SKM-1 (cell line): ENCODE data around the gene TAGAP.

Source experiments
- DNase-seq: peaks from one replicate; lab custom pipeline; 2025; ENCODE audit not compliant: unreplicated experiment; lab: John Stamatoyannopoulos, UW

The TAGAP gene

GRCh38 chr6:159071843-159072769, 27.3 kb upstream of the TAGAP start:
- no peak for DNase-seq

GRCh38 chr6:159068904-159069578, 24.2 kb upstream of the TAGAP start:
- DNase-seq, result no peak

GRCh38 chr6:159067334-159067733, 22.5 kb upstream of the TAGAP start:
- no peak for DNase-seq

- no peak for DNase-seq
Measured at GRCh38 chr6:159066483-159066882, 21.7 kb upstream of the TAGAP start.

- no peak for DNase-seq
Measured at GRCh38 chr6:159065759-159066329, 21.1 kb upstream of the TAGAP start.

GRCh38 chr6:159065091-159065490, 20.3 kb upstream of the TAGAP start:
- no peak for DNase-seq

- DNase-seq, result no peak
Measured at GRCh38 chr6:159064477-159064876, 19.7 kb upstream of the TAGAP start.

GRCh38 chr6:159063549-159063948, 18.8 kb upstream of the TAGAP start:
- no peak for DNase-seq

GRCh38 chr6:159062976-159063375, 18.2 kb upstream of the TAGAP start:
- peak; percentile 62 for DNase-seq

- DNase-seq, result peak; percentile 60
Measured at GRCh38 chr6:159062564-159062945, 17.8 kb upstream of the TAGAP start.

GRCh38 chr6:159061805-159062563, 17.2 kb upstream of the TAGAP start:
- peak; percentile 67 for DNase-seq

- DNase-seq, result no peak
Measured at GRCh38 chr6:159061146-159061545, 16.4 kb upstream of the TAGAP start.

- no peak for DNase-seq
Measured at GRCh38 chr6:159059885-159060506, 15.2 kb upstream of the TAGAP start.

GRCh38 chr6:159059141-159059540, 14.3 kb upstream of the TAGAP start:
- no peak for DNase-seq

GRCh38 chr6:159056899-159057298, 12.1 kb upstream of the TAGAP start:
- no peak for DNase-seq

- DNase-seq, result no peak
Measured at GRCh38 chr6:159056432-159056831, 11.6 kb upstream of the TAGAP start.

- peak; percentile 97 for DNase-seq
Measured at GRCh38 chr6:159056003-159056402, 11.2 kb upstream of the TAGAP start.

GRCh38 chr6:159053781-159054398, 9.1 kb upstream of the TAGAP start:
- no peak for DNase-seq

GRCh38 chr6:159052720-159053119, 7.9 kb upstream of the TAGAP start:
- DNase-seq, result no peak
